ENCODE data around the gene GORASP1. TPM values are rescaled to one million over a fixed set of nuclear protein-coding genes. Genes with fewer than 3 reads are reported as not detected.

Gene GORASP1
- total RNA-seq (2022; extraction: Qiagen RNA extraction; ENCODE audit: low read depth): 30.6 to 39.3 TPM (median 36.6 TPM) in 5 replicates

GRCh38 chr3:39107388-39108199 is at the start of gene GORASP1, which contains the start of gene TTC21A:
TSS of gene GORASP1 (minus strand) at chr3:39107627. CDS start at chr3:39107541, 86 bp downstream.
TSS of gene TTC21A (plus strand) at chr3:39107680. CDS start at chr3:39107838, 158 bp downstream.

DNA sequence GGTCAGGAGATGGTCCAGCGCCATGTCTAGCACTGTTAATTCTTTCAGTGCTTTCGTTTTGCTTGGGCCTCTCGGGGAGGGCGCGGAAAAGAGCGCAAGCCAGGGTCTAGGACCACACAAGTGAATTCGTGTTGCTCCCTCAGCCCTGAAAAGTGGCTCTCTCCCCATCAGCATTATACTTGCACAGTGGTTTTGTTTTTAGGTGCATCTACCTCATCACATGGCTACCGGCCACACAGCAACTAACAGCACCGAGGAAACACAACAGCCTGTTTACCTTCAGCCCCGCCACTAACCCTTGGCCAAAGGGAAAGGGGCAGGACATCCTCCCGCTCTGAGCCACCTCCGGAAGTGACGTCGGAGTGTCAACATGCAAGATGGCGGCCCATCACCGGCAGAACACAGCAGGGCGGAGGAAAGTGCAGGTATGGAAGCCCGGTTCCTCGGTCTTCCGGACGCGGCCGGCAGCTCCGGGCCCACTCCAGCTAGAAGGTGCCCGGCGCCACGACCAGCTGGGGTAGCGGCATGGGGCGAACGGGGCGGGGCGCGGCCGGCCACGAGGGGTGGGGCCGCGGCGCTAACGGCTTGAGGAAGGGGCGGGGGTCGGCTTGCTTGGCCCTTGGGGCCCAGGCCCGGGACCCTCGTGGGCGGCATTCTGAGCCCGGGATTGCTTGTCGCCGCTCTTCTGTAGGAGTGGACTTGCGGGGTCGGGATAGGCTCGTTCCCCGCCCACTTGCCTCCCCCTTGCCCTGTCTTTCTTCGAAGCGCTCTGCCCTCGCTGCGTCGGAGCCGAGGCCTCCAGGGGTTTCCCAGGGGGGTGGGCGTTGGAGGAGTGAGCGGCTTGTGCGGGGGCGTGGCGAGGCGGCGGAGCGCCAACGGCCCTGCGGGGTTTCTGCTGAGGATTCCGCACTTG is 55.5 kb downstream of the GORASP1 start, which contains the start of the genes SCN11A and WDR48:
Gene SCN11A, minus strand, starts transcription at position 296 of the 913 bp plus-strand sequence. CDS start 101,582 bp downstream, outside the sequence.
Gene WDR48, plus strand, starts transcription at position 368 of the 913 bp plus-strand sequence. Its CDS starts 10 bp downstream, at position 378.

Other genes starting within 250 kb of the GORASP1 start
- gene SCN11A, start 55.7 kb downstream of the GORASP1 start, total RNA-seq (2022; extraction: Qiagen RNA extraction; ENCODE audit: low read depth): 0.02 TPM in 1 of 5 replicates, not detected in the others
- 16.8 to 22.9 TPM (median 21.2 TPM) in 5 replicates for gene WDR48, start 55.6 kb downstream of the GORASP1 start, total RNA-seq (2022; extraction: Qiagen RNA extraction; ENCODE audit: low read depth)
- gene TTC21A, start 53 bp upstream of the GORASP1 start, total RNA-seq (2022; extraction: Qiagen RNA extraction; ENCODE audit: low read depth): 1.3 to 2.5 TPM (median 1.9 TPM) in 5 replicates
- 17.7 to 25.6 TPM (median 22.8 TPM) in 5 replicates for gene CSRNP1, start 46.0 kb upstream of the GORASP1 start, total RNA-seq (2022; extraction: Qiagen RNA extraction; ENCODE audit: low read depth)
- 0.15 to 0.35 TPM (median 0.25 TPM) in 5 replicates for gene XIRP1, start 85.0 kb upstream of the GORASP1 start, total RNA-seq (2022; extraction: Qiagen RNA extraction; ENCODE audit: low read depth)
- 0.03 to 0.08 TPM (median 0.05 TPM) in 3 of 5 replicates, not detected in the others for gene CX3CR1, start 172.4 kb upstream of the GORASP1 start, total RNA-seq (2022; extraction: Qiagen RNA extraction; ENCODE audit: low read depth)
- not detected in 5 replicates for gene CCR8, start 222.1 kb upstream of the GORASP1 start, total RNA-seq (2022; extraction: Qiagen RNA extraction; ENCODE audit: low read depth)